Measurements from ENCODE around the gene PASD1.
"Not testable (repeated sequence)": the region's sequence is repeated elsewhere in the genome, so short reads cannot be mapped to it uniquely, and the experiment has no call there.

PASD1 gene

GRCh38 chrX:151570561-151570960 lies 7.1 kb downstream of the PASD1 start (continued):
- TF ChIP-seq MYNN (tag by site-specific recombination; IDR thresholded peaks at IDR 0.05; ENCODE audit: borderline replicate concordance) (no peak), ZNF645 (tag by site-specific recombination; IDR thresholded peaks at IDR 0.05) (no peak), ZNF23 (tag by site-specific recombination; IDR thresholded peaks at IDR 0.05; ENCODE audit: borderline replicate concordance) (no peak), ZNF521 (tag by site-specific recombination; IDR thresholded peaks at IDR 0.05) (no peak), ZNF133 (tag by site-specific recombination; IDR thresholded peaks at IDR 0.05) (no peak), ZNF362 (tag by site-specific recombination; IDR thresholded peaks at IDR 0.05) (no peak)

- H3K9me3 ChIP-seq (ENCODE audit: control insufficient read depth, insufficient read depth, low read depth, low read length); H3K36me3 ChIP-seq (ENCODE audit: control insufficient read depth in 2 of 2, insufficient read depth in 1 of 2, low read length in 2 of 2); POLR2A ChIA-PET; H3K4me1 ChIP-seq (ENCODE audit: control insufficient read depth, insufficient read depth, low read length); H3K4me3 ChIP-seq (ENCODE audit: low read depth, low read length); H3K27ac ChIP-seq (ENCODE audit: extremely low read depth, low read depth, low read length): not testable (repeated sequence)
- TF ChIP-seq ZNF146 (tag by site-specific recombination; IDR thresholded peaks at IDR 0.05), result peak; percentile 73
- CTCF ChIA-PET, result interaction anchor here (0.6 to 0.7 kb wide), 2 partner anchors 26 to 53 kb away, joined by 3 to 5 read pairs; no protein-coding TSS in a partner anchor
These were observed 29.9 kb downstream of the PASD1 start for GRCh38 chrX:151593384-151593783.

- no peak overlapping the region for H3K4me3 ChIP-seq (ENCODE audit: low read depth, low read length)
- no peaks in the 10 kb centered on the region for H3K36me3 ChIP-seq (ENCODE audit: control insufficient read depth in 2 of 2, insufficient read depth in 1 of 2, low read length in 2 of 2)
- POLR2A ChIA-PET, result no interaction called here
- no peak overlapping the region for H3K27ac ChIP-seq (ENCODE audit: extremely low read depth, low read depth, low read length)
- TF ChIP-seq ZBTB21 (tag by site-specific recombination; IDR thresholded peaks at IDR 0.05) (no peak), KLF10 (tag by site-specific recombination; IDR thresholded peaks at IDR 0.05) (no peak), ZNF571 (tag by site-specific recombination; IDR thresholded peaks at IDR 0.05) (no peak), ZNF792 (tag by site-specific recombination; IDR thresholded peaks at IDR 0.05) (no peak), KLF17 (tag by site-specific recombination; IDR thresholded peaks at IDR 0.05) (no peak), ZNF664 (tag by site-specific recombination; IDR thresholded peaks at IDR 0.05) (no peak), ZNF785 (tag by site-specific recombination; IDR thresholded peaks at IDR 0.05) (no peak), ZNF169 (tag by site-specific recombination; IDR thresholded peaks at IDR 0.05) (no peak), ZNF670 (tag by site-specific recombination; IDR thresholded peaks at IDR 0.05; ENCODE audit: low read depth) (no peak), ELK4 (IDR thresholded peaks at IDR 0.05; ENCODE audit: borderline replicate concordance, low read depth, low read length) (no peak), ZNF513 (tag by site-specific recombination; IDR thresholded peaks at IDR 0.05) (no peak)
- CTCF ChIA-PET, result no interaction called here
- no peaks in the 10 kb centered on the region for H3K9me3 ChIP-seq (ENCODE audit: control insufficient read depth, insufficient read depth, low read depth, low read length)
- no peaks in the 10 kb centered on the region for H3K4me1 ChIP-seq (ENCODE audit: control insufficient read depth, insufficient read depth, low read length)
These were observed 32.8 kb downstream of the PASD1 start for GRCh38 chrX:151596282-151596681.

All from HEK293 (cell line).